8988T (cell line): Measurements from ENCODE around the gene FNDC4.

Experiments
- DNase-seq: peaks from one replicate; pipeline ENCODE4 v3.0.0; 2011

The FNDC4 gene

GRCh38 chr2:27492557-27492956, 2.4 kb downstream of the FNDC4 start:
- no peak for DNase-seq

- peak; percentile 85 for DNase-seq
Observed at GRCh38 chr2:27489498-27490397, 5.3 kb downstream of the FNDC4 start, which contains the start of gene IFT172. Gene IFT172 (minus strand): TSS chr2:27489743. CDS start chr2:27489653, 90 bp downstream.

GRCh38 chr2:27489118-27489497, 5.9 kb downstream of the FNDC4 start:
- no peak for DNase-seq

- no peak for DNase-seq
Observed at GRCh38 chr2:27485496-27485895, 9.5 kb downstream of the FNDC4 start.

GRCh38 chr2:27471961-27472360, 23.0 kb downstream of the FNDC4 start:
- no peak for DNase-seq

- no peak for DNase-seq
Observed at GRCh38 chr2:27464443-27464842, 30.6 kb downstream of the FNDC4 start.

- no peak for DNase-seq
Observed at GRCh38 chr2:27461118-27461517, 33.9 kb downstream of the FNDC4 start.

GRCh38 chr2:27453968-27454367, 41.0 kb downstream of the FNDC4 start:
- DNase-seq, result no peak

GRCh38 chr2:27451095-27451494, 43.9 kb downstream of the FNDC4 start:
- no peak for DNase-seq

- no peak for DNase-seq
Observed at GRCh38 chr2:27448381-27448780, 46.6 kb downstream of the FNDC4 start.

GRCh38 chr2:27446057-27446456, 48.9 kb downstream of the FNDC4 start:
- no peak for DNase-seq

- DNase-seq, result no peak
Observed at GRCh38 chr2:27445615-27446014, 49.4 kb downstream of the FNDC4 start.

- DNase-seq, result no peak
Observed at GRCh38 chr2:27445155-27445554, 49.8 kb downstream of the FNDC4 start.

- no peak for DNase-seq
Observed at GRCh38 chr2:27442920-27443282, 52.1 kb downstream of the FNDC4 start.

- no peak for DNase-seq
Observed at GRCh38 chr2:27441958-27442919, 52.8 kb downstream of the FNDC4 start, which contains the start of gene KRTCAP3. Gene KRTCAP3 (plus strand): TSS chr2:27442381. CDS start chr2:27442413, 32 bp downstream.
